DOHH2 (cell line): Measurements from ENCODE around the gene TBXA2R.

ENCODE experiments used
- H3F3A ChIP-seq: fragments of 200-600 bp; sonication (generic), shearing (Covaris generic); 2 replicates; pipeline ENCODE4 v1.6.0; 2016; ENCODE audit warnings: antibody characterized with exemption, mild to moderate bottlenecking; ENCODE audit not compliant: control insufficient read depth, insufficient read depth
- H3K27ac ChIP-seq: fragments of 200-600 bp; sonication (generic); 2 replicates; pipeline ENCODE4 v1.5.1; 2014; ENCODE audit warnings: low read depth, mild to moderate bottlenecking, low read length, moderate library complexity
- H3K27me3 ChIP-seq: fragments of 200-600 bp; sonication (generic); 2 replicates; pipeline ENCODE4 v1.6.1; 2014; ENCODE audit warnings: mild to moderate bottlenecking, low read length, mixed read lengths; ENCODE audit not compliant: control insufficient read depth
- H3K36me3 ChIP-seq: fragments of 200-600 bp; sonication (generic); 2 replicates; pipeline ENCODE4 v1.6.1; 2014; ENCODE audit warnings: mild to moderate bottlenecking, low read length, moderate library complexity, mixed read lengths; ENCODE audit not compliant: control insufficient read depth
- H3K4me1 ChIP-seq: fragments of 200-600 bp; sonication (generic); 2 replicates; pipeline ENCODE4 v1.6.1; 2014; ENCODE audit warnings: mild to moderate bottlenecking, low read length, mixed read lengths; ENCODE audit not compliant: control insufficient read depth
- H3K4me2 ChIP-seq: fragments of 200-600 bp; sonication (generic); 2 replicates; pipeline ENCODE4 v1.6.0; 2014; ENCODE audit warnings: mild to moderate bottlenecking, low read length, moderate library complexity
- H3K4me3 ChIP-seq: fragments of 200-600 bp; sonication (generic); 2 replicates; pipeline ENCODE4 v1.5.1; 2014; ENCODE audit warnings: mild to moderate bottlenecking, low read length, mixed read lengths
- H3K79me2 ChIP-seq: fragments of 200-600 bp; sonication (generic); 2 replicates; pipeline ENCODE4 v1.6.1; 2014; ENCODE audit warnings: mild to moderate bottlenecking, low read length, mixed read lengths; ENCODE audit not compliant: control insufficient read depth
- H3K9me2 ChIP-seq: fragments of 200-600 bp; sonication (generic); replicated peaks from 2 replicates; pipeline ENCODE4 v1.6.1; 2014; ENCODE audit warnings: mild to moderate bottlenecking, low read length, mixed read lengths; ENCODE audit not compliant: control insufficient read depth
- H3K9me3 ChIP-seq: fragments of 200-600 bp; sonication (generic); 2 replicates; pipeline ENCODE4 v1.6.1; 2014; ENCODE audit warnings: antibody characterized with exemption, low read length, mixed read lengths; ENCODE audit not compliant: control insufficient read depth, insufficient read depth
- H4K20me1 ChIP-seq: fragments of 200-600 bp; sonication (generic); 2 replicates; pipeline ENCODE4 v1.6.0; 2014; ENCODE audit warnings: low read depth, mild to moderate bottlenecking, antibody characterized with exemption, low read length, moderate library complexity; ENCODE audit not compliant: control insufficient read depth, insufficient read depth
- CTCF ChIP-seq: fragments of 200-600 bp; sonication (generic); IDR thresholded peaks from one replicate; pipeline ENCODE4 v1.5.1; 2014; ENCODE audit warnings: antibody characterized with exemption, mild to moderate bottlenecking, low read depth, low read length; ENCODE audit not compliant: poor library complexity, severe bottlenecking
- EZH2phosphoT487 ChIP-seq: fragments of 200-600 bp; sonication (generic); IDR thresholded peaks from 2 replicates; pipeline ENCODE4 v1.6.1; 2017; ENCODE audit warnings: borderline replicate concordance, mild to moderate bottlenecking, antibody characterized with exemption, low read length, moderate library complexity, mixed read lengths

TBXA2R gene

GRCh38 chr19:3610745-3611717, 4.4 kb upstream of the TBXA2R start:
- no peak for TF ChIP-seq EZH2phosphoT487
- Histone ChIP-seq H3F3A (no peaks in the 10 kb centered on the region), H3K27me3 (peaks cover 13% of the 10 kb centered on the region), H3K4me1 (peaks cover 26% of the 10 kb centered on the region), H4K20me1 (no peaks in the 10 kb centered on the region), H3K9me3 (no peaks in the 10 kb centered on the region), H3K27ac (no peak overlapping the region), H3K79me2 (no peaks in the 10 kb centered on the region), H3K4me3 (no peak overlapping the region), H3K36me3 (peaks cover 17% of the 10 kb centered on the region), H3K9me2 (no peaks in the 10 kb centered on the region), H3K4me2 (no peak overlapping the region)

- no peaks in the 10 kb centered on the region for H3K79me2 ChIP-seq
- H3K27ac ChIP-seq, result no peak overlapping the region
- no peaks in the 10 kb centered on the region for H3K9me3 ChIP-seq
These were observed 3.4 kb upstream of the TBXA2R start for GRCh38 chr19:3609779-3610719.

GRCh38 chr19:3608750-3609322, 2.2 kb upstream of the TBXA2R start:
- Histone ChIP-seq H3K4me2 (no peak overlapping the region), H3K9me2 (no peaks in the 10 kb centered on the region), H3K4me1 (peaks cover 43% of the 10 kb centered on the region), H3K79me2 (no peaks in the 10 kb centered on the region), H3F3A (no peaks in the 10 kb centered on the region), H3K9me3 (no peaks in the 10 kb centered on the region), H3K27me3 (peaks cover 24% of the 10 kb centered on the region), H3K4me3 (no peak overlapping the region), H3K36me3 (peaks cover 17% of the 10 kb centered on the region), H3K27ac (no peak overlapping the region), H4K20me1 (no peaks in the 10 kb centered on the region)
- TF ChIP-seq EZH2phosphoT487, result no peak
- no peak for TF ChIP-seq CTCF

More at GRCh38 chr19:3609779-3610719, 3.4 kb upstream of the TBXA2R start:
- no peak overlapping the region for H3K4me3 ChIP-seq
- no peaks in the 10 kb centered on the region for H3F3A ChIP-seq
- no peaks in the 10 kb centered on the region for H3K9me2 ChIP-seq
- peaks cover 23% of the 10 kb centered on the region for H3K27me3 ChIP-seq
- TF ChIP-seq EZH2phosphoT487, result no peak
- no peak for TF ChIP-seq CTCF
- H3K36me3 ChIP-seq, result peaks cover 17% of the 10 kb centered on the region
- no peaks in the 10 kb centered on the region for H4K20me1 ChIP-seq
- peaks cover 36% of the 10 kb centered on the region for H3K4me1 ChIP-seq
- H3K4me2 ChIP-seq, result no peak overlapping the region
